GM21576 (cell line): ENCODE results near the gene NT5DC4.

Experiments used
- ATAC-seq: cut with Tn5 transposase; IDR thresholded peaks from one replicate; pipeline ENCODE4 v1.9.1; 2021; ENCODE audit warnings: mild to moderate bottlenecking, moderate library complexity; ENCODE audit not compliant: unreplicated experiment

NT5DC4 gene

DNA sequence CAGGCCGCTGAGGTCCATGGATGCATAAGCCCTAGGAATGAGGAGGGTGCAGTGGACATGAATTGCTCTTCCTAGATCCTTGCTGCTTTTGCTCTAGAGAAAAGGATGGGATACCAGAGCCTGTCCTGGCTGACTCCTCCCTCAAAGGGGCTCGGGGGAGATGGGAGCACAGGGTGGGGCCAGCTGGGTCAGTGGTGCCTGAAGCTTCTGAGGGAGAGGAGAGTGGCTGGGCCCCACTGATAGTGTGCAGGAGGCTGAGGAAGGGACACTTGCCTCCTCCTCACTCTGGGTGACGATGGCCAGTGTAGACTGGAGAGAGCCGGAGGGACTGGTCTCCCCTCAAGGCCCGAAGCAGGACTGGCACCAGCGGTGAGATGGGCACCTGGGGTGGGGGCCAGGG is at the start of gene NT5DC4:
NT5DC4 (plus strand) TSS at position 236 of the 400 bp plus-strand sequence; CDS start at position 296, 60 bp downstream.
- ATAC-seq, result no peak

DNA sequence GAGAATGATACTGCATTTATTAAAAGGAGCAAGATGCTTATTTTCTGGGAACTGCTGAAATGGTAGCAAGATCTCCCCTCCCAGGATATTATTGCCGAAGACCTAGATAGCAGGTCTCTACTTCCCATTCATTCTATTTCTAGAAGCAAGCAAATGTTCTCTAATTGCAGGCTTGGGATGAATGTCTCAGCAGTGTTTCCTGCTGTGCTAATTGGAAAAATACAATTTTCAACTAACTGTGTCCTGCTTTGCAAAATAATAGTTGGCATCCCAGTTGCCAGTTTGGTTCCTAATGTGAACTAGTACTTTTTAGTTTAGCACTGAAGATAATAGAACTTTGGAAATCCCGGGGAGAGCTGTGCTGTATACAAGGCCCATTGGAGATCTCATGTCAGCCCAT is 49.0 kb upstream of the NT5DC4 start:
- no peak for ATAC-seq

GRCh38 chr2:112673008-112673407 is 47.8 kb upstream of the NT5DC4 start:
- no peak for ATAC-seq

GRCh38 chr2:112674229-112674628 is 46.6 kb upstream of the NT5DC4 start:
- ATAC-seq, result no peak

DNA sequence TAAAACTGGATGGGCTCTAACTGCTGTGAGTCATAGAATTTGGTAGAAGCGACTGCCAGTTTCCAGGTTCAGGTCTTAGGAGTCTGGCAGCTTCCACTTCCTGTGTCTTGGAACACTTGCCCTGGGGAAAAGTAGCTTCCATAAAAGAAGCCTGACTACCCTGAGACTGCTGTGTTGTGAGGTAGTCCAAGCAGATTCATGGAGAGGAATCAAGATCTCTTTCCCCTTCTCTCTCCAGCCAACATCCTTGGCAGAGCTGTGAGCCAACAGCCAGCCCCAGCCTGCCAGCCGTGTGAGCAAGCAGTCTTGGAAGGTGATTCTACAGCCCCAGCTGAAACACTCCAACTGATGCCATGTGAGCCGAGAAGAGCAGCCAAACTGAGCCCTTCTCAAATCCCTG is 41.3 kb upstream of the NT5DC4 start:
- ATAC-seq, result no peak

DNA sequence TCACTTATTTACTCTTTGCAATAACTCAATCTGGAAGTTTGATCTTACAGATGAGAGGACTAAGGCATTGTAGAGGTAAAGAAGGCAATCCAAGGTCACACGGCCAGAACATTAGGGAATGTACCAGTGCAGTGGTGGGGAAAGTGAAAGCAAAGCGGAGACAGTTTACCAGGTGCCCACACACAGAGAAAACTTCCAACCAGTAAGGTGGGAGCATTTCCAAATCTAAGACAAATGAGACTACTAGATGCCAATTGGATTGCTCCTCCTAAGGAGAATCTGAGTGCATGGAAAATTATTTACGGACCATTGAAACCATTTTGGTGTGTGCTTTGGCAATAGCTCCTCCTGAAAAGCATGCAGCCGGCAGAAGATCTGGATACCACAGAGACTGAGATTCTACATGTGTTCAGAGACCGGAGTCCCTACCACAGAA is 40.1 kb upstream of the NT5DC4 start:
- ATAC-seq, result no peak

GRCh38 chr2:112682101-112682500 is 38.7 kb upstream of the NT5DC4 start:
- ATAC-seq, result no peak

- no peak for ATAC-seq
Measured at GRCh38 chr2:112683550-112684414, 37.0 kb upstream of the NT5DC4 start.

GRCh38 chr2:112684415-112684775 is 36.4 kb upstream of the NT5DC4 start:
- no peak for ATAC-seq

DNA sequence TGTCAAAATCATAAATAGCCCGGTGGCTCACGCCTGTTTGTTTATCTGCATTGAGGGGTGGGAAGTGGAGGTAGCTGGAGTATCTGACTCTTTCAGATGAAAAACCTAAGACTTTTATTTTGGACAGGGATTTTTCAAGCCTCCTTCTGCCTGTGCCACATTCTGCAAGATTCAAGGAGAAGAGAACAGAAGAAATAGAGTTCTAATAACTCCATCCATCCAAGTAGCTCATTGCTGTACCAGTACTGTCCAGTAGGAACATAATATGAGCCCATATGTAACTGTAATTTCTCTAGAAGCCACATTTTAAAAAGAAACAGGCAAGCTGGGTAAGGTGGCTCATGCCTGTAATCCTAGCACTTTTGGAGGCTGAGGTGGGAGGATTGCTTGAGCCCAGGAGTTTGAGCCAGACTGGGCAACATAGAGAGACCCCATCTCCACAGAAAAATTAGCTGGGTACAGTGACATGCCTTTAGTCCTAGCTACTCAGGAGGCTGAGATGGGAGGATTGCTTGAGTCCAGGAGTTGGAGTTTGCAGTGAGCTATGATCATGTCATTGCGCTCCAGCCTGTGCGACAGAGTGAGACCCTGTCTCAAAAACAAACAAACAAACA is 35.4 kb upstream of the NT5DC4 start:
- no peak for ATAC-seq

DNA sequence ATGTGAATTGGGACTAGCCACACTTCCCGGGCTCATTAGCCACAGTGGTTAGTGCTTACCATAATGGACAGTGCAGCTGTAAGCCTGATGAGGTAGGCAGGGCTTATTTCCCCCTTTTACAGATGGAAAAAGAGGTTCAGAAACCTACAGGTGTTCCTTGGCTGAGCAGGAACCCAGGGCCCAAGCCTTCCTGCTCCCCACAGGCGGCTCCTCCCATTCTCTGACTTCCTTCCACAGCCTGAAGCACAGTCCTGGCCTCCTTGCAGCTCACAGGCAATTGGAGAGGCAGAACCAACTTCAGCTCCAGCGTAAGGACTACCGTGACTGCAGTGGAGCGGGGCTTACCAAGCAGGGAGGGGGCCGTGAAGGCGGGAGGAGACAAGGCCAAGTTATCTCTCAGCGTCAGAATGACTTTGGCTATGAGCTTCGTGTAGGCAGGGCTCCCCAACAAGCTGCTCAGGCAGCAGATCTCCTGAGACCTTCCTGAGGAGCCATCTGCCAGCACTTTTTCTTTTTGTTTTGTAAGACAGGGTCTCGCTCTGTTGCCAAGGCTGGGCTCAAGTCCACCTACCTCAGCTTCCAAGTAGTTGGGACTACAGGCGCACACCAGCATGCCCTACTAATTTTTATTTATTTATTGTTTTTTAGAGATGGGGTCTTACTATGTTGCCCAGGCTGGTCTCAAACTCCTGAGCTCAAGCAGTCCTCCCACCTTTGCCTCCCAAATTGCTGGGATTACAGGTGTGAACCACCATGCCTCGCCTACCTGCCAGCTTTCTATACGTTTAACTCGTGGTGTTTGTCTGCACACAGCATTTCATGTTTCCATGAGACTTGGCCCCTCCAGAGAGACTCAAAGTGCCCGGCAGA is 34.2 kb upstream of the NT5DC4 start:
- ATAC-seq, result no peak

- no peak for ATAC-seq
Measured at GRCh38 chr2:112687522-112687921, 33.3 kb upstream of the NT5DC4 start.

DNA sequence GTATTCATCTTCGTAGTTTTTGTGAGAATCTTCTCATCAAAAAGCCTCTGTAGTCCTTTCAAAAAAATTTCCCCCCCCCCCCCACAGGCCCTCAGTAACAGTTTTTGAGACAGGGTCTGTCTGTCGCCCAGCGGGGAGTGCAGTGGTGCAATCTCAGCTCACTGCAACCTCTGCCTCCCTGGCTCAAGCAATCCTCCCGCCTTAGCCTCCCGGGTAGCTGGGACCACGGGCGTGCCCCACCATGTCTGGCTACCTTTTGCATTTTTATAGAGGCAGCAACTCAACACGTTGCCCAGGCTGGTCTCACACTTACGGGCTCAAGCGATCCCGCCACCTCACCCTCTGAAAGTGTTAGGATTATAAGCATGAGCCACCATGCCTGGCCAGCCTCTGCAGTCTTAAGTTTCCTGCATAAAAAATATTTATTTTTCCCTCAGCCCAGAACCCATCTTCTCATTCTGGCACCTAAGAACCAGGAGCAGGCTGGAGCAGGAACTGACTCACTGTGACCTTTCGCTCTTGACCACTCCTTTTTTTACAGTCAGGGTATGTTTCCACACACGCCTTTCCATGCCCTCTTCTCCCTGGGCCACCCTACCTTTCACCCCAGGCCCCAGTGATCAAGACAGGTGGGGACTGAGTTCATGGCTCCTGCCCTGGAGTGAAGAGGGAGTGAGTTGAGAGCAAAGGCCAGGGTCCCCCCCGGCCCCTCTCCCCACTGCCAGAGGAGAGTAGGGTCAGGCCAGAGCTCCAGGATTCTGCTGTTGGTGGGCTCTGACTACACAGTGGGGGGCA is 32.5 kb upstream of the NT5DC4 start:
- ATAC-seq, result no peak

GRCh38 chr2:112690853-112691401 is 29.9 kb upstream of the NT5DC4 start:
- no peak for ATAC-seq

- ATAC-seq, result no peak
Measured at GRCh38 chr2:112691881-112692281, 28.9 kb upstream of the NT5DC4 start.

GRCh38 chr2:112692495-112692911 is 28.3 kb upstream of the NT5DC4 start:
- ATAC-seq, result peak; percentile 91

GRCh38 chr2:112692918-112693317 is 27.9 kb upstream of the NT5DC4 start:
- no peak for ATAC-seq

GRCh38 chr2:112693596-112693995 is 27.2 kb upstream of the NT5DC4 start:
- no peak for ATAC-seq

- no peak for ATAC-seq
Measured at GRCh38 chr2:112694182-112694581, 26.6 kb upstream of the NT5DC4 start.

DNA sequence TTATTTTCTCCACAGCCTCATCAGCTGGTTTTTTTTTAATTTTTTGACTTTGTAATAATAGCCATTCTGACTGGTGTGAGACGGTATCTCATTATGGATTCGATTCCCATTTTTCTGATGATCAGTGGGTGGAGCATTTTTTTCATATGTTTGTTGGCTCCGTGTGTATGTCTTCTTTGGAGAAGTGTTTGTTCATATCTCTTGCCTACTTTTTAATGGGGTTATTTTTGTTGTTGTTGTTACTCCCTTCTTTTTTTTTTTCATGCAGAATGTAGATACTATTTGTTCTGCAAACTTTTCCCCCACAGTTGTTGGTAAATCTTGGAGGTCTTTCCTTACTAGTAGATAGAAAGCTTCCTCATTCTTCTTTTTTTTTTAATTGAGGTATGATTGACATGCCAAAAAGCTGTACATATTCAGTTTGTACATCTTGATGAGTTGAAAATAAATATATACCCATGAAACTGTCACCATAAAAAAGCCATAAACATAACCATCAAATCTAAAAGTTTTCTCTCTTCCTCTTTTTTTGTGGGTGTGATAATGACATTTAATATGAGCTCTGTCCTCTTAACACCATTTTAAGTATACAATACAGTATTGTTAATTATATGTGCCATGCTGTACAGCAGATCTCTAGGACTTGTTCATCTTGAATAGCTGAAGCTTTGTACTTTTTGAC is 21.8 kb upstream of the NT5DC4 start:
- no peak for ATAC-seq
